ENCODE results near the gene SYTL2.

- TF ChIP-seq CTCF (IDR thresholded peaks at IDR 0.05; ENCODE audit: poor library complexity) (no peak), EZH2 (IDR thresholded peaks at IDR 0.05; ENCODE audit: borderline replicate concordance) (no peak)
Observed at GRCh38 chr11:85827748-85828639, 17.1 kb upstream of the SYTL2 start.
